SJCRH30 (cell line): ENCODE data around the gene HS3ST4. TPM values are rescaled to one million over a fixed set of nuclear protein-coding genes. Genes with fewer than 3 reads are reported as not detected.

ENCODE experiments used
- DNase-seq, 2 experiments: peaks; one replicate each; pipeline ENCODE4 v3.0.0-alpha.2; 2015 to 2020
- H3K27ac ChIP-seq: fragments of 250-450 bp; sonication (Bioruptor Pico); 2 replicates; pipeline ENCODE4 v1.5.1; 2020; ENCODE audit warnings: mild to moderate bottlenecking, moderate library complexity
- H3K27me3 ChIP-seq: fragments of 250-450 bp; sonication (Bioruptor Pico); 2 replicates; pipeline ENCODE4 v1.5.1; 2020; ENCODE audit warnings: mild to moderate bottlenecking, moderate library complexity
- H3K36me3 ChIP-seq: fragments of 250-450 bp; sonication (Bioruptor Pico); 2 replicates; pipeline ENCODE4 v1.5.1; 2020; ENCODE audit warnings: mild to moderate bottlenecking, moderate library complexity
- H3K4me1 ChIP-seq: fragments of 250-450 bp; sonication (Bioruptor Pico); 2 replicates; pipeline ENCODE4 v1.5.1; 2020; ENCODE audit warnings: mild to moderate bottlenecking, moderate library complexity
- H3K4me3 ChIP-seq: fragments of 250-450 bp; sonication (Bioruptor Pico); 2 replicates; pipeline ENCODE4 v1.5.1; 2020; ENCODE audit warnings: mild to moderate bottlenecking, moderate library complexity
- H3K9me3 ChIP-seq: fragments of 250-450 bp; sonication (Bioruptor Pico); replicated peaks from 2 replicates; pipeline ENCODE4 v1.5.1; 2020; ENCODE audit warnings: mild to moderate bottlenecking, moderate library complexity
- total RNA-seq: library from RNA; depleted of rRNA; stranded (reverse); fragments of >200 nt; shearing (Covaris generic); gene quantifications from 2 replicates; pipeline ENCODE4 v1.2.3, GENCODE V29; 2014

Gene HS3ST4
- total RNA-seq, 1 experiment from 2014 or later: not detected

DNA sequence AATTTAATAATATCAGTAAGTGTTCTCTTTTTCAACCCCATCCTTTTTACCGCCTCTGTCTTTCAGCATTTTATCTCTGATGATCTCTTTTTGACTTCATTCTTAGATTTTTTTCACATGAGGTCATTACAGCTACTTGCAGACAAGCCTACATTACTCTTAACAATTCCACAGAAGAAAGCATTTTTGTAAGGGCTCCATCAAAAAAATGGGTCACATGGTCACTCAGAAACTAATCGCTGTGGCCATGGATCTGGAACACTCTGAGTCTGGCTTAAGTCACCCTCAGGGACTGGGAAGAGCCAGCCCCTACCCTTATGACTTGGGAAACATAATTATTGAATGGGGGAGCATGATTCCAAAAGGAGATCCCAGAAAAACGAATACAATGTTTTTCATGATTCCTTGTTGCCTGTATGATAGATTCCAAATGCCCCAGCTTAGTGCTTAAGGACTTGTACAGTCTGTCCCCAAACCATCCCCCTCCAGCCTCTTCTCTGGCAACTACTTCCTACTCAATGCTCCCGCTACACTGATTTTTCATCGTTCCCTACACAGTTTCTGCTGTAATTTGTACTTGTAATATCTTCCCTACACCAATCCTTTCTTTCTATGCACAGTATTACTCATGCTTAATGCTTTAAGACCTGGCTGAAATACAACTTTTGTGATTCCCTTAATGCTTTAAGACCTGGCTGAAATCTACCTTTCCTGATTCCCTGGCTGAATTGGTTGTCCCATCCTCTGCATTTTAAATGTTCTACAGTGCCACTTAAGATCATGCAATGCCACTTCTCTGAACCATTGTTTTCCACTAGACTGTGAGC lies 457.8 kb downstream of the HS3ST4 start:
- no peaks in the 10 kb centered on the region for H3K9me3 ChIP-seq
- H3K4me3 ChIP-seq: no peak overlapping the region
- H3K36me3 ChIP-seq: no peaks in the 10 kb centered on the region
- H3K27ac ChIP-seq: no peak overlapping the region
- H3K4me1 ChIP-seq: no peaks in the 10 kb centered on the region
- no peaks in the 10 kb centered on the region for H3K27me3 ChIP-seq
- no peak for DNase-seq

- H3K9me3 ChIP-seq: no peaks in the 10 kb centered on the region
- no peak for DNase-seq
- H3K27me3 ChIP-seq: no peaks in the 10 kb centered on the region
- H3K27ac ChIP-seq: no peak overlapping the region
- H3K4me1 ChIP-seq: no peaks in the 10 kb centered on the region
- no peak overlapping the region for H3K4me3 ChIP-seq
- no peaks in the 10 kb centered on the region for H3K36me3 ChIP-seq
Observed at GRCh38 chr16:26155221-26155620, 463.5 kb downstream of the HS3ST4 start.

DNA sequence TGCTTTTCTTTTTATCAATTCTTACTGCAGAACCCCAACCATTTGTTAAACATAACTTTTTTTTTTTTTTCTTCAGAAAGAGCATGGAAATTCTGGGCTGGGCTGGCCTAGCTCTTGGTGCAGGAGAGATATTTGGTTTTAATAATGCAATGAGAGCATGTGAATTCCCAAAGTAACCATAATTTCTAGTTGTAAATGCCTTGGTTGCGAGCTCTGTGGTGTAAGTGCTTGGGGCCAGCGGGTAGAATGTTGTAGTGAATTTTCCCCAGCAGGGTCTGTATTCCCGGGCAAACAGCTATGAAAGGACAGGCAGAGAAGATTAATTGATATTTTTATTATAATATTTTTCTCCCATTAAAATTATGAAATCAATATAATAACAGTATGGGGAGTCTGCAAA lies 465.6 kb downstream of the HS3ST4 start:
- Histone ChIP-seq H3K4me3 (no peak overlapping the region), H3K27me3 (no peaks in the 10 kb centered on the region), H3K9me3 (no peaks in the 10 kb centered on the region), H3K36me3 (no peaks in the 10 kb centered on the region), H3K27ac (no peak overlapping the region), H3K4me1 (no peaks in the 10 kb centered on the region)
- DNase-seq: no peak

DNA sequence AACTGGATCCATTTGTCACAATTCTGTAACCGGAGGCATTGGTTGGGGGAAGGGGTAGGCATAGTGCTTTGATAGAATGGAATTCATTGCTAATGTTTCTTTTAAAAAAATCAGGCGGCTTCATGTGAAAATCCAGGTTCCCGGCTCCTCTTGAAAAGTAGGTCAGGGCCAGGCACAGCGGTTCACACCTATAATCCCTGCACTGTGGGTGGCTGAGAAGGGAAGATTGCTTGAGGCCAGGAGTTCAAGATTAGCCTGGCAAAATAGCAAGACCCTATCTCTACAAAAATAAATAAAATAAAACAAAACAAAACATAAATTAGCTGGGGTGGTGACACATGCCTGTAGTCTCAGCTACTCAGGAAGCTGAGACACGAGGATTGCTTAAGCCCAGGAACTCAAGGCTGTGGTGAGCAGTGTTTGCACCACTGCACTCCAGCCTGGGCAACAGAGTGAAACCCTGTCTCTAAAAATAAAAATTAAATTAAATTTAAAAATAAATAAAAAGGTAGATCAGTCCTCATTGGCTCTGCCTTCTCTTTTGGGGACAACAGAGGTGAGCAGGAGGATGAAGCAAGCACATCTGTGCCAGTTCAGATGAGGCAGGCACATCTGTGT lies 466.5 kb downstream of the HS3ST4 start:
- no peaks in the 10 kb centered on the region for H3K9me3 ChIP-seq
- H3K27me3 ChIP-seq: no peaks in the 10 kb centered on the region
- DNase-seq: no peak
- H3K4me1 ChIP-seq: no peaks in the 10 kb centered on the region
- H3K4me3 ChIP-seq: no peak overlapping the region
- H3K27ac ChIP-seq: no peak overlapping the region
- no peaks in the 10 kb centered on the region for H3K36me3 ChIP-seq

- no peaks in the 10 kb centered on the region for H3K36me3 ChIP-seq
- H3K27ac ChIP-seq: no peak overlapping the region
- no peaks in the 10 kb centered on the region for H3K9me3 ChIP-seq
- H3K4me3 ChIP-seq: no peak overlapping the region
- H3K27me3 ChIP-seq: no peaks in the 10 kb centered on the region
- DNase-seq: peak; percentile 4 to 16
- H3K4me1 ChIP-seq: no peaks in the 10 kb centered on the region
Observed at GRCh38 chr16:26161461-26162180, 469.9 kb downstream of the HS3ST4 start.

- DNase-seq: no peak
- no peak overlapping the region for H3K27ac ChIP-seq
- H3K4me1 ChIP-seq: peaks cover 2% of the 10 kb centered on the region; the same call in 1 of the 2 replicates
- H3K27me3 ChIP-seq: no peaks in the 10 kb centered on the region
- H3K9me3 ChIP-seq: no peaks in the 10 kb centered on the region
- H3K36me3 ChIP-seq: no peaks in the 10 kb centered on the region
- no peak overlapping the region for H3K4me3 ChIP-seq
Observed at GRCh38 chr16:26169473-26169872, 477.7 kb downstream of the HS3ST4 start.

DNA sequence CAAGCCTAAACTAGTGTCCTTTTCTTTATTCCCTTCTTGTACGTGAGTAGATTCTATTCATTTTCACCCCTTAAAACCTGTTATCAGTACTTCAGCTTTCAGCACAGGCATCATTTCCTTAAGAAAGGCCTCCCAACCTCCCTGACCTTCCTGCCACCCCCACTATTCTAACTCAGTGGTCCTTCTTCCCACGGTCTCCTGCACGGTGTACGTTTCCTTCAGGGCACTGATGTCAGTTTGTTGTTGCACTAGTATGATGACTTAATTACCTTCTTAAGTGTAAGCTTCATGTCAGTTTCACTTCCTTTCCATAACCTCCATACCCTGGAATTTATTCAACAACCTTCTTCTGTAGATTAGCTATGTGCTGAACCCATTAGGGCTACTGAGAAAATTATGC lies 484.2 kb downstream of the HS3ST4 start:
- Histone ChIP-seq H3K27me3 (no peaks in the 10 kb centered on the region; the same call in 1 of the 2 replicates), H3K36me3 (no peaks in the 10 kb centered on the region), H3K9me3 (no peaks in the 10 kb centered on the region), H3K27ac (no peak overlapping the region), H3K4me1 (no peaks in the 10 kb centered on the region), H3K4me3 (no peak overlapping the region)
- DNase-seq: no peak

DNA sequence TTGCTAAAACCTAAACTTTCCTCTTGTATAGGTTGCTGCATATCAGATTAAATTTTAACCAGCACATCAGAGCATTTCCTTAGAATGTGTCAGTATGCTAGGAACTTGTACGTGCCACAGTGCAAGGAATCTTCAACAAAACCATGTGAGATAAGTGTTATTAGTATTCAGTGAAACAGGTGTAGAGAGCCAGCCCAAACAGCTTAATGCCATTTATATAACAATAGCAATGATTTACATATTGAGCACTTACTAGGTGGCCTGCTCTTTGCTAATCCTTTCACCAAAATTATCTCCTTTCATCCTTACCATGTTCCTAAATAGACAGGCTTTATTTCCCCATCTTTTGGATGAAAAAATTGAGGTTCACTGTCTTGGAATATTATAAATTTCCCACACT lies 485.7 kb downstream of the HS3ST4 start:
- Histone ChIP-seq H3K4me1 (no peaks in the 10 kb centered on the region), H3K27me3 (no peaks in the 10 kb centered on the region; the same call in 1 of the 2 replicates), H3K9me3 (no peaks in the 10 kb centered on the region), H3K27ac (no peak overlapping the region), H3K36me3 (no peaks in the 10 kb centered on the region), H3K4me3 (no peak overlapping the region)
- no peak for DNase-seq

GRCh38 chr16:26178298-26178697 lies 486.5 kb downstream of the HS3ST4 start:
- Histone ChIP-seq H3K4me1 (no peaks in the 10 kb centered on the region), H3K27me3 (no peaks in the 10 kb centered on the region; the same call in 1 of the 2 replicates), H3K27ac (no peak overlapping the region)

GRCh38 chr16:26186091-26186615 lies 494.4 kb downstream of the HS3ST4 start:
- H3K4me3 ChIP-seq: no peak overlapping the region
- no peaks in the 10 kb centered on the region for H3K36me3 ChIP-seq
- H3K27me3 ChIP-seq: no peaks in the 10 kb centered on the region
- no peaks in the 10 kb centered on the region for H3K9me3 ChIP-seq
- H3K4me1 ChIP-seq: no peaks in the 10 kb centered on the region
- H3K27ac ChIP-seq: no peak overlapping the region
- DNase-seq: no peak

More at GRCh38 chr16:26178298-26178697, 486.5 kb downstream of the HS3ST4 start:
- no peak for DNase-seq
- H3K9me3 ChIP-seq: no peaks in the 10 kb centered on the region
- no peak overlapping the region for H3K4me3 ChIP-seq
- H3K36me3 ChIP-seq: no peaks in the 10 kb centered on the region
